Right ventricle myocardium inferior (tissue), 1 donor: ENCODE data around the gene GRK1. TPM values are rescaled to one million over a fixed set of nuclear protein-coding genes. Genes with fewer than 3 reads are reported as not detected.

Source experiments
- ATAC-seq: fragments of 200-7000 bp; cut with Tn5 transposase; one replicate; pipeline ENCODE4 v1.9.1; 2020; ENCODE audit warnings: mild to moderate bottlenecking, moderate library complexity
- DNase-seq: peaks from one replicate; pipeline ENCODE4 v3.0.0; 2021; ENCODE audit errors: missing footprints
- intact Hi-C: fragments of 100-400 bp; cut with DNase I; formaldehyde crosslinking; loops from one replicate; pipeline ENCODE4 v1.11.0; 2022
- total RNA-seq: library from RNA; stranded (reverse); fragmentation: NEBNext Ultra II Directional; extraction: Animal tissue kit (Norgen Biotek cat#: 25700); gene quantifications from one replicate; pipeline ENCODE4 v1.2.1, GENCODE V29; 2021
- donor health status: DM: no; HTN: yes; CAD: no; lungs with severe emphysema.

The GRK1 gene
- total RNA-seq, 1 donor from 2014 or later, result 0.11 TPM

DNA sequence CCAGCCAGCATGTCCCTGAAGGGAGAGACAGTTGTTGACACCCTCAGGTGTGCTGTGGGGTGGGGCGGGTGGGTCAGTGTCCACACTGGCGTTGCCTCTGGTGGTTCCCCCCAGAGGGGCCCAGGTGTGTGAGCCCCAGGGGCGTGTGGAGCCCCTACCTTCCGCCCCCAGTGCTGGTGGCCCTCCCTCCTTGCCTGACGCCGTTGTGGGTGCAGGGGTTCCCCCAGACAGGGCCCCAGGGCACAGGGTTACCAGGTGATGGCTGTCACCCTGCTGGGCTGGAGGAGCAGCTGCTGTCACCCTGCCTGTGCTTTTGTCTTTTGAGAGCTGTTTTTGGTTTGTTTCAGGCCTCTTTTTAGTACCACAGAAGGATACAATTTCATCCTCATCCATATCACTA lies 36.2 kb upstream of the GRK1 start:
- DNase-seq, result no peak
- ATAC-seq, result no peak
- intact Hi-C loops, result no loop called here

DNA sequence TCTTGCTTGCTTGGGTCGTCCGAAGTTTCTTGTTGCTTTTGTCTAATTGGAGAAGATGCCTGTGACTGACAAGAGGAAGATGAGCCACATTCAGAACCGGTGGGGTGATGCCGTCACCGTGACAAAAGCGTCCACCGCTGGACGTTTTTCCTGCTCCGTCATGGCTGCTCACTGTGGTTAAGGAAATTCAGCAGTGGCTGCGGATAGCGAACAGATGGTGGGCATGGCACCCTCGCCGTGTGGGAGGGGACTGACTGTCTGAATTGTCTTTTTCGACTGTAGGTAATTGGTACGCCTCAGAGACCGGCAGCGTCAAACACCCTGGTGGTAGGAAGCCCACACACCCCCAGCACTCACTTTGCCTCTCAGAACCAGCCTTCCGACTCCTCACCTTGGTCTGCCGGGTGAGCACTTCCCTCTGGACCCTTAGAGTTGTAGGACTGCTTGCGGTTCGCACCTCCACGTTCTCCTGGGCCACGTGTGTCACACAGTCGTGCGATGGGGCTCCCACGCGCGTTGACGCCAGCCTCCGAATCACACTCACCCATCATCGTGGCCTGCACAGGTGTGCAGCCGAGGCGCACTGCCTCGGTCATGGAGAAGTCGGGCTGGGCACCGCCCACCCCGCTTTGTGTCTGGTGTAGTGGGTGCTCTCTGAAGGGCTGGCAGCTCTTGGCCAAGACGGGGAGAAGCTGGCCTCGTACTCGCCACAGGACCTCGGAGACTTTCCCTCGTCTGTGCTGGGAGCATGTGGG lies 35.5 kb upstream of the GRK1 start:
- DNase-seq (no peak), ATAC-seq (no peak)
- intact Hi-C loops, result no loop called here

DNA sequence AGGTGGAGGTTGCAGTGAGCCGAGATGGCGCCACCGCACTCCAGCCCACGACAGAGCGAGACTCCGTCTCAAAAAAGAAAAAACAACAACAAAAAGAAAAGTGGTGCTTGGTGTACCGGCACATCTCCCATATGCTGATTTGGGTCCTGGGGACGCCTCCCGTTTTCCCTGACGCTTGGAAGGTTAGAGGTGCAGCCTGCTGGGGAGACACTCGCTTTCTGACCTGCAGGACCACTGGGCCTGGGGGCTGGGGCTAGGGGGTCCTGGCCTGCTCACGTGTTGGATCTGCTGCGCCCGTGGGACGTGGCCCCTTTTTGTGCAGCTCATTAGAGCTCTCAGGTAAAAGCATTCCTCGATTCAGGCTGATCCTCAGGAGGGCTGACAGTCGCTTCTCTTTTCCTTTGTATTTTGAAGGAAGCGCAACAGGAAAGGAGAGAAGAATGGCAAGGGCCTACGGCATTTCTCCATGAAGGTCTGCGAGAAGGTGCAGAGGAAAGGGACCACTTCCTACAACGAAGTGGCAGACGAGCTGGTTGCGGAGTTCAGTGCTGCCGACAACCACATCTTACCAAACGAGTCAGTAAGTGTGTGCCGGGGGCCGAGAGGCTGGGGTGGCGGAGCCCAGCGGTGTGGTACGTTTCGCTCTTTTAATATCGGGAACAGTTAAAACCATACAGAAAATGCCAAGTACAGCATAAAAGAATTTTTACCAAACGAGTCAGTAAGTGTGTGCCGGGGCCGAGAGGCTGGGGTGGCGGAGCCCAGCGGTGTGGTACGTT lies 34.1 kb upstream of the GRK1 start:
- intact Hi-C loops, result no loop called here
- no peak for DNase-seq
- no peak for ATAC-seq

DNA sequence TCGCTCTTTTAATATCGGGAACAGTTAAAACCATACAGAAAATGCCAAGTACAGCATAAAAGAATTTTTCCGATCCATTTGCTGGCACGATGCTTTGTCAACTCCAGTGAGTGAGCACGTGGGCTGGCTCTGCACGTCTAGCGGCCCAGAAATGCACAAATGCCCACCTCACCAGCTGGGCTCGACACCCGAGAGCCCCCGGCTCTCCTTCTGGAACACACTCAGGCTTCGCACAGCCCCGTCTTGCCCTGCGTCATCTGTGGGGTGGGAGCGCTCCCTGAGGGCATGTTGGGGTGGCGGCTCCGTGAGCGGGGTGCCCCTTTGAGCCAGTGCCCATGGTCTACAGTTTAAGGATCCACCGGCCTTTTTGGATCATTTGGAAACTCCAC lies 33.5 kb upstream of the GRK1 start:
- ATAC-seq (no peak), DNase-seq (no peak)
- intact Hi-C loops, result no loop called here

DNA sequence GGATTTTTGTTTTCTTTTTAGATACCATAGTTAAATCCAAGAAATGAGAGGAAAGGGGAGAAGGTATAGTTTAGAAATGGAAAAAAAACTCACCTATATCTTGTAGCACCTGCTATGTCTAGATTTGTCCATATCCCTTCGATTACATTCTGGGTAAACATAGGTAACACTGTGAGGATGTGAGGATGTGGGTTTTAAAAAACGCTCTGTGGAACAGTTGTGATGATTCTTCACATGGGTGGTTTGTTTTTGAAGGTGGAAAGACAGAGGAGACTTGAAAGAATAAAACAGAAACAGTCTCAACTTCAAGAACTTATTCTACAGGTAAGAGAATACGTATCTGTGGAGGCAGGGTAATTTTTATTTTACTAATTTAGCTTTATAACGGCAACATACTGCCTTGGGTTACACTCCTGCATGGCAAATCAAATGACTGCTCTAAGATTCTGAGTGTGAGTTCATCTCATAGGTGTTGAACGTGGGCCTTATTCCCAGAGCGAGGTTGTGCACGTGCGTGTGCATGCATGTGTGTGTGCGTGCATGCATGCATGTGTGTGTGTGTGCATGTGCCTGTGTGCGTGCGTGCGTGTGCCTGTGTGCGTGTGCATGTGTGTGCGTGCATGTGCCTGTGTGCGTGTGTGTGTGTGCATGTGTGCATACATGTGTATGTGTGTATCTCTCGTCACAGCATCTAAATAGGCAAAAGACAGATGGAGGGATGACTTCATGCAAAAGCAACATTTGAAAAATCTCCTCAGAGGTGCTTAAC lies 32.6 kb upstream of the GRK1 start:
- DNase-seq (no peak), ATAC-seq (no peak)
- intact Hi-C loops, result no loop called here

DNA sequence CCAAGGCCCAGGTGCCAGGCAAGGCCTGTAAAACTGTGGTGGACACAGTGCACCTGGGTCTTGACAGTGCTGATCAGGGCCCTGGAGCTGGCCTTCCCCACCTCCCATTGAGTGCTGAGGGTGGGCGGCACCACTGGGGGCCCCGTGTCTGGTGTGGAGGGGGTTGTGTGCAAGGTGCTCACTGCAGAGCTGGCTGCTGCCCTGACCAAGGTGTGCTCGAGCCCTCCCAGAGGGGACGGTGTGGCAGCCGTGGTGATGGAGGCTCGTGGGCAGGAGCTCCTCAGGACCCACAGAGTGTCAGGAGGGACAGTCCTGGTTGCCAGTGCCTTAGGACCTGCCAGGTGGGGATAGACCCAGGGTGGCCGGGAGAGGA lies 32.0 kb upstream of the GRK1 start:
- intact Hi-C loops, result no loop called here
- ATAC-seq (no peak), DNase-seq (no peak)

DNA sequence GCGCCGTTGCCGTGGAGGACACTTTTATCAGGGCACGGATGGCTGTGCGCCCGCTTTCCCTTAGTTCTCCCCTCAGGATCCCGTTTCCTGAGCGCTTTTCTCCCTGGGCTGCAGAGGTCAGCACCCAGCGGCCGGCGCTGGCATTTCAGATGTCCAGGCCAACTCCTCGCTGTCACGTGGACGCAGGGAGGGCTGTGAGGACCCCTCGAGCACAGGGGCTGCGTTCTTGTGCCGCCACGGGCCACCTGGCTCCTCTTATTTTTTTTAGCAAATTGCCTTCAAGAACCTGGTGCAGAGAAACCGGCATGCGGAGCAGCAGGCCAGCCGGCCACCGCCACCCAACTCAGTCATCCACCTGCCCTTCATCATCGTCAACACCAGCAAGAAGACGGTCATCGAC lies 31.3 kb upstream of the GRK1 start:
- ATAC-seq (no peak), DNase-seq (no peak)
- intact Hi-C loops, result no loop called here

DNA sequence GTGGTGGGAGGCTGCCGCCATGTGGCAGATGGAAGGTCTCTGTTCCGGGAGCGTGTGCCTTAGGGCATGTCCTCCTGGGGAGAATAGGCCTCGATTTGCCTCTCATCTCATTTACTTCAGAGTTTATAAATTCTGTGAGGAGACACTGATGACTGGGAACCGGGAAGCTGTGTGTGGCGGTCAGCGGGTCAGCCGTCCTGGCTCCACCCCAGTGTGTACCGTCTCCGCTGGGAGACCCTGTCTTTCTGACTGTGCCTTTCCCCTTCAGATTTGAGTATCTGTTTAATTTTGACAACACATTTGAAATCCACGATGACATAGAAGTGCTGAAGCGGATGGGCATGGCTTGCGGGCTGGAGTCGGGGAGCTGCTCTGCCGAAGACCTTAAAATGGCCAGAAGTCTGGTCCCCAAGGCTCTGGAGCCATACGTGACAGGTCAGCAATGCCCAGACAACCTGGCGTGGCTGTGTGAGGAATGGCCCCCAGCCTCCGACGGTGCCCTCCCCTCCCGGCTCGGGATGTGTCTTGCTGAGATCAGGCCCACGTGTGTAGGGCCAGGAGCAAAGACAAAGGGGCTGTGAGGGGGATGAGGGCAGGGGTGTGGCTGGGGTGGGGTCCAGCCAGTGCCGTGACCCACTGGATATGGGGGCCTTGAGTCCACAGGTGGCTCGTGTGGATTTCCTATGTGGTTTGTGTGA lies 30.6 kb upstream of the GRK1 start:
- ATAC-seq (no peak), DNase-seq (no peak)
- intact Hi-C loops, result no loop called here

DNA sequence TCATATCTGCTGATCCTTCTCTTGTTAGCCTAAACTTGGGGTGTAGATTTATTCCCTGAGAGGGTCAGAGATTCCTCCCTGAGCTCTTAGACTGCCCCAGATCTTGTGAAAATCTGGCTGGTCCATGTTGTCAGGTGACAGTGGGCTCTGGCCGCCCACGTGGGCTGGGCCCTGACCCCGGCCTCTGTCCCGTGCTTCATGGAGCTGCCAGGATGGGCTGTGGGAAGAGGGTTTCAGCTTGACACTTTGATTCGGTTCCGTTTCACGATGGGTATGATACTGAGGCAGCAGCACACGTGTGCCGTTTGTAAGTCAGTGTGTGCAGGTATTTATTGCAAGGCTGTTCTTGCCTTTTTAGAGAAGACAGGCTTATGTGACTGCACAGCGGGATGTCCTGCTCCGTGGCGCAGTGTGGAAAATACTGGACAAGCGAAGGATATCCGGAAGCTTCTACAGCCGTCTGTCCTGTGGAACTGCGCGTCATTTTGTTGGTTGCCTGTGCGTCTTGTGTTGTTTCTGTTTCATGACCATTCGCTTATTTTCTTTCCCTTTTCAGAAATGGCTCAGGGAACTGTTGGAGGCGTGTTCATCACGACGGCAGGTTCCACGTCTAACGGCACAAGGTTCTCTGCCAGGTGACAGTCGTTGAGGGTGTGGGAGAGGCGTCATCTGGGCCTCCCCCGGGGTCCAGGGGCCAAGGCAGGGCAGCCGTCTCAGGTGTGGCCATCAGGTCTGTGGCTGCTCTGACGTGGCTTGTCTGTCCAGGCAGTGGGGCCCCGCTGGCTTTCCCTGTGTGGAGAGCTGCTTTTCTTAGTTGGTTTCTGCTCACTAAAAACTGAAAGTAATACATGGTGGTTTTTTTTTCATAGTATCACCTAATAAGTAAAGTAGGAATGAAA lies 29.5 kb upstream of the GRK1 start:
- intact Hi-C loops, result no loop called here
- no peak for DNase-seq

DNA sequence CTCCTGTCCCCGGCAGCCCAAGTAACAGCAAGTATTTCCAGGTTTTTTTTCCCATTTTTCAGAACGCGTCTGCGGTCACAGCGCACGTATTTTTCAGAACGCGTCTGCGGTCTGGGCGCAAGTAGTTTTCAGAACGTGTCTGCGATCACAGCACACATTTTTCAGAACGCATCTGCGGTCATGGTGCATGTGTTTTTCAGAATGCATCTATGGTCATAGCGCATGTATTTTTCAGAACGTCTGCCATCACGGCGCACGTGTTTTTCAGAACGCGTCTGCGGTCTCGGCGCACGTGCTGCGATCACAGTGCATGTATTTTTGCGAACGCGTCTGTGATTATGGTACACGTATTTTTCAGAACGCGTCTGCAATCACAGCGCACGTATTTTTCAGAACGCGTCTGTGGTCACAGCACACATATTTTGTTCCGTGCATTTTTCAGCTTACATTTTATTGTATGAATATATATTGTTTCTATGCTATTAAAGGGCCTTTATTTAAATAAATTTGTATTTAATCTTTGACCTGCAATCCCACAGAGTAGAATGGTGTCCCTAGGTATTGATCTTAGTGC lies 28.8 kb upstream of the GRK1 start:
- intact Hi-C loops, result no loop called here
- ATAC-seq (no peak), DNase-seq (no peak)

More for the DNA sequence above, 29.5 kb upstream of the GRK1 start:
- no peak for ATAC-seq

DNA sequence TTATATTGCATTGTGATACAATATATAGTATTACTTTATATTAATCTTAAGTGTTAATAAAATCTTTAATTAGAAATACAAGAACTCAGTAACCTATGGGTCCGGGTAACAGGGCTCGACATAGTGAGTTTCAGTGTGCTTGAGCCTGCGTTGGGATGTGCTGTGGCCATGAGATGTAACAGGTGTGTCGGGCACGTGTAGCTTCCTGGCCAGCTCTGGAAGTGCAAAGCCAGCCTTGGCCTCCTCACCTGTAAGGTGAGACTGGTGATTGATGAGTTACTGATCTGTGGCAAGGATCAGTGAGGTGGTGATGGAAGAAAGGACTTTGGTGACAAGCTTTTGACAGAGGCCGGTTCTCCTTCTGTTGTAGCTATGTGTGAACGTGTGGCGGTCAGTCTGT lies 28.2 kb upstream of the GRK1 start:
- intact Hi-C loops, result no loop called here
- DNase-seq (no peak), ATAC-seq (no peak)

DNA sequence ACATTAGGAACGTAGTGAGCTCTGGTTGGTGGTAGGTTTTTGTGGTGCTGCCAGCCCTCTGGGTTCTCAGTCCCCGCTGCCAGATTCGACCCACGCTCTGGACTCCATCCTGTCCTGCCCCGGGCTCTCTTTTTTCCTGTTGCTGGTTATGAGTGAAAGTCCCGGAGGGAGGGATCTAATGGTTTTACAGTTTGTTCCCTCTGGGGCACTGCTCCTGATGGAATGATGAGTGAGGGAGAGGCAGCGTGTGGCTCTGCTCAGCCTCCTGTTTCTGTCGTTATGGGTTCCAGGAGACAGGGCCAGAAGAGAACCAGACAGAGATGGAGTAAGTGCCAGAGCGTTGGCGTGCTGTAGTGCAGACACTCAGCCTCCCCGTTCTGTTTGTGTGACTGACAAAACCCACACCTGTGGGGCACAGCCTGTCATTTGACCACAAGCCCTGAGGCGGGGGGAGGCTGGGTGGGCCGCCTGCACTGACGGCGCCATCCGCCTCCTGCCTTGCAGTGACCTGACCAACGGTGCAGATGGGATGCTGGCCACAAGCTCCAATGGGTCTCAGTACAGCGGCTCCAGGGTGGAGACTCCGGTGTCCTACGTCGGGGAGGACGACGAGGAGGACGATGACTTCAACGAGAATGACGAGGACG lies 27.3 kb upstream of the GRK1 start:
- DNase-seq (no peak), ATAC-seq (peak; percentile 88)
- intact Hi-C loops, result no loop called here

DNA sequence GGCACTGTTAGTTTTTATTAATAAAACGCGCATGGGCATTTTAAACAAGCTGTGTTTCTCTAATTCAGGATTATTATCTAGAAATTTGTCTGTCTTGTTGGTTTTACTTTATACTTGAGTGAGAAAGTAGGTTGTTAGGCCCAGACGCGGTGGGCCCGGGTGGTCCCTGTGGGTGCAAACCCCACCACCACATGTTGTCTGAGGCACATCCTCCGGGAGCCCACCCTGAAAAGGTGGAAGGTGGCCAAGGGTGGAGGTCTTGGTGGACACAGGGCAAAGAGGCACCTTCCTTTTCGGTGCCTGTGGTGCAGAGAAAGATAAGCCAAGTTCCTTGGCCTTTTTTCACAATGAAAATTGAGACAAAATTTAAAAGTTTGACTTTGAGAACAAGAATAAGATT lies 25.6 kb upstream of the GRK1 start:
- intact Hi-C loops, result no loop called here
- DNase-seq, result no peak
- ATAC-seq, result no peak

DNA sequence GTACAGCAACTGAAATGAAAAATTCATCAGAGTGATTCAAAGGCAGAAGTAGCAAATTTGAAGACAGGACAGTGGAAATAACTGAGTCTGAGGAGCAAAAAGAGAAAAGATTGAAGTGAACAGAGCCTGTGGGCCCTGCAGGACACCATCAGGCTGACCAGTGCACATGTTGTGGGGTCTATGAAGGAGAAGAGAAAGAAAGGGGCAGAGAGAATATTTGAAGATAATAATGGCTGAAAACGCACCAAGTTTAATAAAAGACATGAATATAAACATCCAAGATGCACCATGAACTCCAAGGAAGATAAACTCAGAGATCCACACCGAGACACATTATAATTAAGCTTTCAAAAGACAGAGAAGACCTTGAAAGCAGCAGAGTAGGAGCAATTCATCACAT lies 24.5 kb upstream of the GRK1 start:
- intact Hi-C loops, result no loop called here
- ATAC-seq (no peak), DNase-seq (no peak)

DNA sequence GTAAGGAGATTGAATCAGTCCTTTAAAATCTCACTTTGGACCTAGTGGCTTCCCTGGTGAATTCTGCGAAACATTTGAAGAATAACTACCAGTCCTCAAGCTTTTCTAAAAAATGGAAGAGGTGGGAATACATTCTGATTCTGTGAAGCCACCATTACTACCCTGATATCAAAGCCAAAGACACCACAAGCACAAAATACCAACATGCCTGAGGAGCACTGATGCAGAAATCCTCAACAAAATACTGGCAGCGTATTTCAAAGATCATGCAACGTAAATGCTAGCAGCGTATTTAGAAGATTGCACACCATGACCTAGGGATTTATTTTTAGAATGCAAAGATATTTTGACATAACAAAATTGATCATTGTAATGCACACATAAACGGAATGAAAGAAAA lies 23.4 kb upstream of the GRK1 start:
- no peak for ATAC-seq

DNA sequence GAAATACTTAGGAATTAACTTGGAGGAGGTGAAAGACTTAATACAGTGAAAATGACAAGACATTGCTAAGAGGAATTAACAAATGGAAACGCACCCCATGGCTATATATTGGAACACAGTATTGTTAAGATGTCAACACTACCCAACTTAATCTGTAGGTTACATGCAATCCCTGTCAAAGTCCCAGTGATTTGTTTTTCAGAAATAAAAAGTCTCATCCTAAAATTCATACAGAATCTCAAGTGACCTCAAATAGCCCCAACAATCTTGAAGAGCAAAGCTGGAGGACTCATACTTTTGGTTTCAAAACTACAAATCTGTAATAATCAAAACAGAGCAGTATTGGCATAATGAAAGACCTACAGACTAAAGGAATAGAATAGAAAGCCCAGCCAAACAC lies 22.2 kb upstream of the GRK1 start:
- intact Hi-C loops, result no loop called here
- ATAC-seq (no peak), DNase-seq (no peak)

More for the DNA sequence above, 23.4 kb upstream of the GRK1 start:
- intact Hi-C loops, result no loop called here
- DNase-seq, result no peak

DNA sequence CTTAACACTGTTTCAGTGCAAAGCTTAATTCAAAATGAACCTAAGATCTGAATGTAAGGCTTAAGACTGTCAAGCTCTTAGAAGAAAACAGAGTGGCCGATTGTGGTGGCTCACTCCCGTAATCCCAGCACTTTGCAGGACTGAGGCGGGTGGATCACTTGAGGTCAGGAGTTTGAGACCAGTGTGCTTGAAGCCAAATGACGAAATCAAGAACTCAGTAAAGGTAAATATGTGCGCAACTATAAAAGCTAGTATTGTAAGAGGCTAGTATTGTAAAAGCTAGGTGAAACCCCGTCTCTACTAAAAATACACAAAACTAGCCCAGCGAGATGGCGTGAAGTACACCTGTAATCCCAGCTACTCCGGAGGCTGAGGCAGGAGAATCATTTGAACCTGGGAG lies 21.7 kb upstream of the GRK1 start:
- intact Hi-C loops, result no loop called here
- DNase-seq, result no peak
- no peak for ATAC-seq

DNA sequence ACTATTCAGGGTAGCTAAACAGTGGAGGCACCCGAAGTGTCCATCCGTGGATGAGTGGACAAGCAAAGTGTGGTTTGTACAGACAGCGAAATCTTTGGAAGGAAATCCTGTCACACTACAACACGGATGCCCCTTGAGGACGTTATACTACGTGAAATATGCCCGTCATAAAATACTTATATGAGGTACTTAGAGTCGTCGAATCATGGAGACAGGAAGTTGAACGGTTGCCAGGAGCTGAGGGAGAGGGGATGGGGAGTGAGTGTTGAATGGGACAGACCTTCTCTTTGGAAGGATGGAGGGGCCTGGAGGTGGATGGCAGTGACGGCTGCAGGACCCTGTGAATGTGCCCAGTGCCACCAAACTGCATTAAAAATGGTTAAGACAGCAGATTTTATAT lies 20.6 kb upstream of the GRK1 start:
- DNase-seq (no peak), ATAC-seq (no peak)
- intact Hi-C loops, result no loop called here
